ENCODE data around the gene PPP1R13B.
"Not testable (repeated sequence)": the region's sequence is repeated elsewhere in the genome, so short reads cannot be mapped to it uniquely, and the experiment has no call there.

The PPP1R13B gene

GRCh38 chr14:103782376-103782775, 65.0 kb downstream of the PPP1R13B start:
- no peak overlapping the region for H3K27ac ChIP-seq (ENCODE audit: extremely low read depth, low read depth, low read length)
- no peaks in the 10 kb centered on the region for H3K9me3 ChIP-seq (ENCODE audit: control insufficient read depth, insufficient read depth, low read depth, low read length)
- TF ChIP-seq SETDB1 (IDR thresholded peaks at IDR 0.05; ENCODE audit: insufficient read length, low read length) (no peak), ZNF16 (tag by site-specific recombination; IDR thresholded peaks at IDR 0.05; ENCODE audit: low read depth) (no peak), ZNF747 (tag by site-specific recombination; IDR thresholded peaks at IDR 0.05) (no peak), ZNF266 (tag by site-specific recombination; IDR thresholded peaks at IDR 0.05; ENCODE audit: low read depth) (no peak), ZNF24 (tag by site-specific recombination; IDR thresholded peaks at IDR 0.05) (no peak), GLIS2 (tag by site-specific recombination; IDR thresholded peaks at IDR 0.05) (no peak), SP2 (tag by site-specific recombination; IDR thresholded peaks at IDR 0.05) (no peak)
- ChIA-PET CTCF (no interaction called here), POLR2A (no interaction called here)
- H3K4me1 ChIP-seq (ENCODE audit: control insufficient read depth, insufficient read depth, low read length): no peaks in the 10 kb centered on the region
- peaks cover 7 to 22% of the 10 kb centered on the region in 2 experiments; a peak in 2 of 3 replicates for H3K36me3 ChIP-seq (ENCODE audit: control insufficient read depth in 2 of 2, insufficient read depth in 1 of 2, low read length in 2 of 2)
- no peak overlapping the region for H3K4me3 ChIP-seq (ENCODE audit: low read depth, low read length)

- POLR2A ChIA-PET; CTCF ChIA-PET; H3K27ac ChIP-seq (ENCODE audit: extremely low read depth, low read depth, low read length); H3K4me3 ChIP-seq (ENCODE audit: low read depth, low read length); H3K9me3 ChIP-seq (ENCODE audit: control insufficient read depth, insufficient read depth, low read depth, low read length); H3K4me1 ChIP-seq (ENCODE audit: control insufficient read depth, insufficient read depth, low read length): not testable (repeated sequence)
- H3K36me3 ChIP-seq (ENCODE audit: control insufficient read depth in 2 of 2, insufficient read depth in 1 of 2, low read length in 2 of 2): peaks cover 12% of the 10 kb centered on the region in 2 experiments; a peak in 2 of 3 replicates
Observed at GRCh38 chr14:103776319-103776718, 71.1 kb downstream of the PPP1R13B start.

- POLR2A ChIA-PET: no interaction called here
- CTCF ChIA-PET: interaction anchor here (0.6 kb wide), 1 partner anchor 538 kb away, joined by 3 read pairs; no protein-coding TSS in a partner anchor
Observed at GRCh38 chr14:103775506-103775905, 71.9 kb downstream of the PPP1R13B start.

More at GRCh38 chr14:103775506-103775905, 71.9 kb downstream of the PPP1R13B start:
- Histone ChIP-seq H3K9me3 (ENCODE audit: control insufficient read depth, insufficient read depth, low read depth, low read length) (no peaks in the 10 kb centered on the region), H3K36me3 (ENCODE audit: control insufficient read depth in 2 of 2, insufficient read depth in 1 of 2, low read length in 2 of 2) (peaks cover 12 to 16% of the 10 kb centered on the region in 2 experiments; a peak in 2 of 3 replicates), H3K27ac (ENCODE audit: extremely low read depth, low read depth, low read length) (no peak overlapping the region), H3K4me1 (ENCODE audit: control insufficient read depth, insufficient read depth, low read length) (no peaks in the 10 kb centered on the region), H3K4me3 (ENCODE audit: low read depth, low read length) (no peak overlapping the region)
- TF ChIP-seq ZFP37 (tag by site-specific recombination; IDR thresholded peaks at IDR 0.05) (no peak), FEZF1 (tag by site-specific recombination; IDR thresholded peaks at IDR 0.05) (no peak), ZFHX2 (tag by site-specific recombination; conservative IDR thresholded peaks at IDR 0.05) (no peak), ZNF398 (tag by site-specific recombination; IDR thresholded peaks at IDR 0.05) (no peak), ZNF843 (tag by site-specific recombination; IDR thresholded peaks at IDR 0.05) (no peak), ZBTB20 (tag by site-specific recombination; IDR thresholded peaks at IDR 0.05) (no peak), REPIN1 (tag by site-specific recombination; IDR thresholded peaks at IDR 0.05; ENCODE audit: low read depth) (no peak), PRDM10 (tag by site-specific recombination; IDR thresholded peaks at IDR 0.05) (no peak), ZBTB44 (tag by site-specific recombination; IDR thresholded peaks at IDR 0.05) (no peak)

Data from HEK293 (cell line).